IMR-90 (cell line): ENCODE data around the gene IGHMBP2. TPM values are rescaled to one million over a fixed set of nuclear protein-coding genes. Genes with fewer than 3 reads are reported as not detected.

Source experiments
- ATAC-seq: fragments of 200-7000 bp; cut with Tn5 transposase; 2 replicates; pipeline ENCODE4 v1.9.1; 2020; ENCODE audit warnings: low read depth, mild to moderate bottlenecking, moderate library complexity
- BruUV-seq: library from RNA; stranded (reverse); fragments of 400-500 nt; replicated peaks from 2 replicates; lab custom pipeline; 2021; lab: Mats Ljungman, UMichigan
- CTCF ChIA-PET: fragments of 300-600 bp; formaldehyde crosslinking; extraction: SDS; loops from one replicate; lab custom pipeline; 2021; ENCODE audit warnings: antibody characterized with exemption; lab: Yijun Ruan, JAX
- POLR2A ChIA-PET: fragments of 300-600 bp; sonication (Branson Sonifier 250); formaldehyde crosslinking; loops from one replicate; lab custom pipeline; 2022; ENCODE audit warnings: antibody characterized with exemption; ENCODE audit not compliant: unreplicated experiment; lab: Charles Lee
- DNase-seq: peaks from one replicate; pipeline ENCODE4 v3.0.0; 2013
- H2AFZ ChIP-seq: replicated peaks from 2 replicates; pipeline ENCODE3; 2013; ENCODE audit warnings: low read length, mild to moderate bottlenecking; ENCODE audit not compliant: poor library complexity
- H2AK5ac ChIP-seq: 2 replicates; pipeline ENCODE4 v1.6.1; 2013; ENCODE audit warnings: low read depth, low read length, inconsistent platforms
- H2AK9ac ChIP-seq: replicated peaks from 2 replicates; pipeline ENCODE3; 2013; ENCODE audit warnings: mild to moderate bottlenecking, low read depth, low read length, moderate library complexity; ENCODE audit not compliant: poor library complexity
- H2BK120ac ChIP-seq: 2 replicates; pipeline ENCODE4 v1.6.1; 2013; ENCODE audit warnings: low read depth, low read length, inconsistent platforms
- H2BK15ac ChIP-seq: 3 replicates; pipeline ENCODE4 v1.6.1; 2013; ENCODE audit warnings: low read depth, low read length, inconsistent platforms
- H2BK20ac ChIP-seq: 2 replicates; pipeline ENCODE4 v1.6.1; 2013; ENCODE audit warnings: low read depth, mild to moderate bottlenecking, inconsistent platforms, low read length, moderate library complexity
- H2BK5ac ChIP-seq: 2 replicates; pipeline ENCODE4 v1.6.1; 2013; ENCODE audit warnings: mild to moderate bottlenecking, low read depth, low read length, inconsistent platforms; ENCODE audit not compliant: poor library complexity, severe bottlenecking
- H3K14ac ChIP-seq: replicated peaks from 2 replicates; pipeline ENCODE4 v1.6.1; 2013; ENCODE audit warnings: low read depth, low read length, inconsistent platforms
- H3K18ac ChIP-seq: 2 replicates; pipeline ENCODE4 v1.6.1; 2013; ENCODE audit warnings: low read depth, low read length, control low read depth
- H3K23ac ChIP-seq: 2 replicates; pipeline ENCODE4 v1.6.1; 2013; ENCODE audit warnings: low read depth, low read length, inconsistent platforms
- H3K27ac ChIP-seq: 2 replicates; pipeline ENCODE4 v1.5.1; 2013; ENCODE audit warnings: mild to moderate bottlenecking, control low read depth, low read length; ENCODE audit not compliant: insufficient read depth
- H3K27me3 ChIP-seq: 2 replicates; pipeline ENCODE4 v1.6.1; 2013; ENCODE audit warnings: low read length; ENCODE audit not compliant: control insufficient read depth, insufficient read depth
- H3K36me3 ChIP-seq: 2 replicates; pipeline ENCODE4 v1.6.1; 2013; ENCODE audit warnings: low read length, mixed read lengths; ENCODE audit not compliant: control insufficient read depth, insufficient read depth
- H3K4ac ChIP-seq: 2 replicates; pipeline ENCODE4 v1.6.1; 2013; ENCODE audit warnings: low read depth, low read length, inconsistent platforms
- H3K4me1 ChIP-seq: 2 replicates; pipeline ENCODE4 v1.6.1; 2013; ENCODE audit warnings: low read length, mixed read lengths; ENCODE audit not compliant: control insufficient read depth, insufficient read depth
- H3K4me2 ChIP-seq: 2 replicates; pipeline ENCODE4 v1.6.1; 2013; ENCODE audit warnings: low read depth, mild to moderate bottlenecking, control low read depth, low read length, moderate library complexity
- H3K4me3 ChIP-seq: 2 replicates; pipeline ENCODE4 v1.5.1; 2013; ENCODE audit warnings: low read depth, mild to moderate bottlenecking, control low read depth, low read length, moderate library complexity; ENCODE audit not compliant: insufficient read depth
- H3K56ac ChIP-seq: 2 replicates; pipeline ENCODE4 v1.6.1; 2013; ENCODE audit warnings: low read length, inconsistent platforms; ENCODE audit not compliant: insufficient read depth; ENCODE audit errors: extremely low read depth
- H3K79me1 ChIP-seq, 2 experiments: 2 replicates each; pipeline ENCODE4 v1.6.1; 2013; ENCODE audit warnings: low read length in 2 of 2, inconsistent platforms in 1 of 2, low read depth in 1 of 2
- H3K9ac ChIP-seq: 2 replicates; pipeline ENCODE4 v1.6.1; 2013; ENCODE audit warnings: low read depth, low read length, control low read depth
- H3K9me1 ChIP-seq: 2 replicates; pipeline ENCODE4 v1.6.1; 2013; ENCODE audit warnings: low read length, inconsistent platforms; ENCODE audit not compliant: insufficient read depth
- H3K9me3 ChIP-seq: 2 replicates; pipeline ENCODE4 v1.6.1; 2013; ENCODE audit warnings: low read length; ENCODE audit not compliant: control insufficient read depth, insufficient read depth
- H4K20me1 ChIP-seq: 2 replicates; pipeline ENCODE4 v1.6.1; 2013; ENCODE audit warnings: low read length, inconsistent platforms; ENCODE audit not compliant: insufficient read depth
- H4K5ac ChIP-seq: 2 replicates; pipeline ENCODE4 v1.6.1; 2013; ENCODE audit warnings: mild to moderate bottlenecking, low read depth, low read length, control low read depth
- H4K8ac ChIP-seq, 2 experiments: 2 replicates each; pipeline ENCODE4 v1.6.1; 2013; ENCODE audit warnings: low read depth in 2 of 2, low read length in 2 of 2, control low read depth in 1 of 2, inconsistent platforms in 1 of 2
- H4K91ac ChIP-seq: 2 replicates; pipeline ENCODE4 v1.6.1; 2013; ENCODE audit warnings: low read depth, low read length, inconsistent platforms; ENCODE audit not compliant: insufficient read depth
- BHLHE40 ChIP-seq: fragments of 150-350 bp; IDR thresholded peaks from 2 replicates; pipeline ENCODE4 v1.6.1; 2016; ENCODE audit warnings: mild to moderate bottlenecking, low read depth, low read length
- CEBPB ChIP-seq: IDR thresholded peaks from 2 replicates; pipeline ENCODE4 v1.6.1; 2012; ENCODE audit warnings: low read depth, low read length, improper control_type of control experiment
- CHD1 ChIP-seq: IDR thresholded peaks from 2 replicates; pipeline ENCODE4 v1.6.1; 2012; ENCODE audit warnings: low read depth, low read length, improper control_type of control experiment
- MAFK ChIP-seq: IDR thresholded peaks from 2 replicates; pipeline ENCODE4 v1.6.1; 2012; ENCODE audit warnings: low read depth, low read length, improper control_type of control experiment
- MXI1 ChIP-seq: IDR thresholded peaks from 2 replicates; pipeline ENCODE4 v1.6.1; 2012; ENCODE audit warnings: low read depth, mild to moderate bottlenecking, low read length, moderate library complexity, borderline replicate concordance
- NFE2L2 ChIP-seq: fragments of 150-350 bp; IDR thresholded peaks from 2 replicates; pipeline ENCODE4 v1.6.1; 2016; ENCODE audit warnings: low read depth, mild to moderate bottlenecking, low read length
- POLR2A ChIP-seq: IDR thresholded peaks from 2 replicates; pipeline ENCODE4 v1.6.1; 2012; ENCODE audit warnings: mild to moderate bottlenecking, low read depth, low read length
- RAD21 ChIP-seq: IDR thresholded peaks from 2 replicates; pipeline ENCODE4 v1.6.1; 2012; ENCODE audit warnings: low read length, improper control_type of control experiment
- SMC3 ChIP-seq: fragments of 150-350 bp; IDR thresholded peaks from 2 replicates; pipeline ENCODE4 v1.6.1; 2016; ENCODE audit warnings: low read depth, mild to moderate bottlenecking, antibody characterized with exemption, low read length, moderate library complexity
- WGBS, 2 experiments: methylation state at CpG; one replicate each; pipeline versions ENCODE4 v1.1.5 to v1.1.7; 2013; ENCODE audit warnings: missing lambda C conversion rate in 2 of 2; ENCODE audit not compliant: insufficient read length in 1 of 2; ENCODE audit errors: extremely low coverage in 2 of 2; 5-methylcytosine and 5-hydroxymethylcytosine counted together
- dilution Hi-C: fragments of 300-500 bp; cut with HindIII; formaldehyde crosslinking; loops from one replicate; pipeline ENCODE4 v1.14.3; 2018; ENCODE audit warnings: low sequenced_read_pairs; ENCODE audit not compliant: unreplicated experiment
- in situ Hi-C: fragments of 300-500 bp; cut with MboI; formaldehyde crosslinking; loops from 3 replicates; pipeline ENCODE4 v1.14.3; 2019; ENCODE audit warnings: low sequenced_read_pairs, inconsistent platforms, mixed read lengths
- intact Hi-C: fragments of 100-400 bp; cut with micrococcal nuclease; formaldehyde crosslinking; loops from 2 replicates; pipeline ENCODE4 v1.10.0; 2022
- polyA plus RNA-seq, 3 experiments: library from polyadenylated mRNA; depleted of rRNA; stranded (reverse); fragments of >200 nt; gene quantifications; 2 replicates each; pipeline ENCODE4 v1.2.3, GENCODE V29; 2012; ENCODE audit warnings: low replicate concordance in 1 of 3
- total RNA-seq: library from RNA; depleted of rRNA; stranded (reverse); fragments of >200 nt; gene quantifications from 2 replicates; pipeline ENCODE4 v1.2.3, GENCODE V29; 2012

IGHMBP2 gene
- total and polyA plus RNA-seq, 2 of the 4 experiments (the other 2 are of a cell fraction): 4.5 to 11.1 TPM

- 96% methylated on average over 11 of the region's 13 CpGs; no CpG with 5 or more reads in 1 of the 2 experiments for WGBS, 2 experiments
- Histone ChIP-seq H3K4me3 (no peak overlapping the region), H3K4me2 (no peak overlapping the region), H3K27ac (no peak overlapping the region), H3K36me3 (peaks cover 77% of the 10 kb centered on the region), H4K91ac (no peak overlapping the region), H3K9me3 (no peaks in the 10 kb centered on the region), H3K18ac (no peak overlapping the region), H3K9me1 (no peaks in the 10 kb centered on the region; the same call in 1 of the 2 replicates), H3K56ac (no peak overlapping the region), H2AFZ (no peak overlapping the region), H3K14ac (no peak overlapping the region), H2AK5ac (no peak overlapping the region), H4K5ac (no peak overlapping the region), H2BK15ac (no peak overlapping the region), H2BK20ac (no peak overlapping the region), H4K8ac (no peak overlapping the region), H3K9ac (no peak overlapping the region), H3K4ac (no peak overlapping the region), H2BK120ac (no peak overlapping the region), H3K4me1 (no peaks in the 10 kb centered on the region), H3K23ac (no peak overlapping the region), H3K79me1 (no peaks in the 10 kb centered on the region), H2AK9ac (no peak overlapping the region), H2BK5ac (no peak overlapping the region), H3K27me3 (no peaks in the 10 kb centered on the region), H4K20me1 (no peaks in the 10 kb centered on the region)
- in situ Hi-C loops: loop anchor here (25.0 kb wide), 1 partner anchor 728 kb away; no protein-coding TSS in a partner anchor
- BruUV-seq: no TSS peak
- ATAC-seq: no peak
- DNase-seq: no peak
- CTCF ChIA-PET: no interaction called here
- intact Hi-C loops: no loop called here
- TF ChIP-seq BHLHE40: no peak
- no peak for TF ChIP-seq MXI1
- TF ChIP-seq CHD1: no peak
- TF ChIP-seq CEBPB: no peak
- TF ChIP-seq MAFK: no peak
- no peak for TF ChIP-seq POLR2A
- no peak for TF ChIP-seq SMC3
- no peak for TF ChIP-seq NFE2L2
- no peak for TF ChIP-seq RAD21
- dilution Hi-C loops: no loop called here
- POLR2A ChIA-PET: no interaction called here
Observed at GRCh38 chr11:68934666-68935065, 31.0 kb downstream of the IGHMBP2 start.
